ENCODE data around the gene TSGA10.
A peak's percentile ranks its signal among the peaks of the same experiment; 100 is the strongest.
"Not testable (repeated sequence)": the region's sequence is repeated elsewhere in the genome, so short reads cannot be mapped to it uniquely, and the experiment has no call there.

TSGA10 gene

DNA sequence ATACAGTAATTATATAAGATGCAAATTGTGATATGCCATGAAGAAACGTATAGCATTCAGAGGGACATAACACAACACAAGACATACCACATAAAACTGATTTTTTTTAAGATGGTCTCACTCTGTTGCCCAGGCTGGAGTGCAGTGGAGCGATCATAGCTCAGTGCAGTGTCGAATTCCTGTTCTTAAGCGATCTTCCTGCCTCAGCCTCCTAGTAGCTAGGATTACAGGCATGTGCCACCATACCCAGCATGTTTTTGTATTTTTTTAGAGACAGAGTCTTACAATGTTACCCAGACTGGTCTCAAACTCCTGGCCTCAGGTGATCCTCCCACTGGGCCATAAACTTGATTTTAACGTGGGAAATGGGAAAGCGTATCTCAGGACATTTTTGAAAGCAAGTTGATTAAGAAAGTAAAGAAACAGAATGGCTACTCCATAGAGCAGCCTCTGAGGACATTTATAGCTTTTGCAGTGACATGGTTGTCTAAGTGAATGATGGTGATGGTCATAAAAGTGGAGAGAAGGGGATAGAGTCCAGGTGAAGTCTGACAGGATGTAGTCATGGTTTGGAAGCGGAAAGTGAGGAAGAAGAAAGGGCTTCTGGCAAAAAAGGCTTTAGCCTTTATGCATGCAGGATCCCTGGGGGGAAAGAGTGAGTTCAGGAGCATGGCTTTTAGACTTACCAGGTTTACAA, 2.4 kb downstream of the TSGA10 start:
- no peak for DNase-seq

DNA sequence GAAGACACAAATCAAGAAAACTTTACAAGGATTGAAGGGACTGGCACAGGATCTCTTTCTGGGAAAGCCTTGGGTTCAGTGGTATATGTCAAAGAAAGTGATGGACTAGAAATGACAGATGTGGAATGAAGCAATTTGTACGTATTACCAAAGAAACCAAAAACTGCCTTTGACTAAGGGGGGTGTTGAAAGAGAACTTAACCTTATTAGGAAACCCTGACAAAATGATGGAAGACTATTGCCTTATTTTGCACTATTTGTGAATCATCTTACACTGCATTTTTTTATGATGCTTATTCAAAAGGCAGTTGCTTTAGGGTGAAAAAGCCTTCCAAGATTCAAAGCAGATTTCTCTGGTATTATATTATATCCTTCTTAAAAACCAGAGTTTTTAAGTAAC, 4.0 kb downstream of the TSGA10 start:
- DNase-seq, result no peak

DNA sequence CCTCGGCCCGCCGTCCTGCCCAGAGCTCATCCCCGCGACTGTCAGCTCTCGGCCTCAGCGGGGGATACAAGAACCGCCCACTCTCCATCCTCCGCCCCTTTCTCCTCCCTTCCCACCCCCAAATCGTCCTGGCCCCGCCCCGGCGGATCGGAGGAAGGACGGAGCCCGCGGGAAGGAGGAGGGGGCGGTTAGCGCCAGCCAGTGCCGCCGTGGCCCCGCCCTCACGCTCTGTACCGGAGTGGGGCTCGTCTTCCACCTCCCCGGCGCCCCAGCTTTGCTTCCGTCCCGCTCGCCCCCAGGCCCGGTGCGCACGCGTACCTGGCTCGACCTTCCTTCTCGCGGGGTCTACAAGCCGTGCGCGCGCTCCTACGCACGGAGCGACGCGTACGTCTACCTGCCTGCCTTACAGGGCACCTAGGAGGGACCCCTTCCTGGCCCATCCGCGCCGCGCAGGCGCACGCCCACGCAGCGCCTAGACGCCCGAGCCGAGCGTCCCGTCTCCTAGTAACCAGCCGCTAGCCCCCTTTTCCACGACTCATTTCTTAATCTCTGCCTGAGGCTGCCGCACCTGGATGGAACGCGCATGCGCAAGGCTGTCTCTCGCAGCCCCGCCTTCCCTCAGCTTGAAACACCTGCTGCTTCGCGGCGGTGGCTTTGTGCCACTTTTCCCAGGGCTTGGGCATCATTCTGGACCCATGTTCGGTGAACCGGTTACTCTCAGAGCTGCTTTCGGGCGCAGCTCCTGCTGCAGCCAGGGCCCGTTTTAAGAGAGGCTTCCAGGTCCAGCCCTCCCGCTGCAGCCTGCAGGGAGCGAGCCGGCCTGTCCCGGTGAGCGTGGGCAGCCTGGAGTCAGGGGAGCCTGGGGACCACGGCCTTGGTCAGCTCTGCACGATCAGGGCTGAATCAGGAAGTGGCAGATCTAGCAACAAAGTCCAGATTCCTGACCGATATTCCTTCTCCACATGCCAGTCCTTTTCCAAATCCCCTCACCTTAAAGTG, 13.3 kb downstream of the TSGA10 start, which contains the start of gene C2orf15:
Gene C2orf15, plus strand, starts transcription at position 598 of the 999 bp plus-strand sequence. CDS start 8,852 bp downstream, outside the sequence.
- peak; percentile 93 for DNase-seq

GRCh38 chr2:99140860-99141109, 14.0 kb downstream of the TSGA10 start:
- no peak for DNase-seq

DNA sequence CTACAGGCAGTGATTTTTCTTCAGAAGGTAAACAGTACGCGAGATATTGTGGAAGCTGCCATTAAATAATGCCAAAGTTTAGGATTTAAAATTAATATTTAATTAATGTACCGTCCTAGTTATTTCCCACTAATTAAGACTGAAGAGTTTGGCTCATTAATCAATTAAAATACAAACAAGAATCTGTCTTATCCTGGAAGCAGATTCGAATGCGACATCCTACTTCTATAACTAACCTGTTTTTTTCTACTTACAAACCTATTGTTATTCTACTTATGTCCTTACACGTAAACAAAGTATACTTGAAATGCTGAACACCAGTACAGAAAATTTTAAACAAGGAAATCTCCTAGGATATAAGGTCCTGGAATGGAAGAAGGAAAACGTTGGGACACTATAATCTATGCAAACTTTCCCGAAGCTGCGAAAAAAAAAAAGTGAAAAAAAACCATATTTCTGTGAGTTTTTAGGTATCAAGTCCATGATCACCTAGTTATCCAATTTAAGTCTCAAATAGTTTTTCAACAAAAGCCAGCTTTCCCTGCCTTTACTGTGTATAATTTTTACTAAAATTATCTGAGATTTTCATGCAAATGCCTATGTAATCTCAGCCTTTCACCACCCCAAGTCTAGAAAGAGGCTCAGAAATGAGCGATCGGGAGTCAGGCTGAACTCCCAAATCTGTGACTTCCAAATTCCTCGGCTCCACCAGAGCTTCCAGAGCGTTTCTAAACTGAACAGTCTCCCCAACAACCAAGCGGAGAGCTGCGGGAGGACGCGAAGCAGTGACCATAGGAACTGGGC, 14.5 kb downstream of the TSGA10 start:
- no peak for DNase-seq

GRCh38 chr2:99139003-99139402, 15.7 kb downstream of the TSGA10 start:
- DNase-seq, result no peak

- not testable (repeated sequence) for DNase-seq
Observed at GRCh38 chr2:99135044-99135556, 19.6 kb downstream of the TSGA10 start.

- no peak for DNase-seq
Observed at GRCh38 chr2:99127981-99128380, 26.8 kb downstream of the TSGA10 start.

GRCh38 chr2:99112617-99113016, 42.1 kb downstream of the TSGA10 start:
- no peak for DNase-seq

DNA sequence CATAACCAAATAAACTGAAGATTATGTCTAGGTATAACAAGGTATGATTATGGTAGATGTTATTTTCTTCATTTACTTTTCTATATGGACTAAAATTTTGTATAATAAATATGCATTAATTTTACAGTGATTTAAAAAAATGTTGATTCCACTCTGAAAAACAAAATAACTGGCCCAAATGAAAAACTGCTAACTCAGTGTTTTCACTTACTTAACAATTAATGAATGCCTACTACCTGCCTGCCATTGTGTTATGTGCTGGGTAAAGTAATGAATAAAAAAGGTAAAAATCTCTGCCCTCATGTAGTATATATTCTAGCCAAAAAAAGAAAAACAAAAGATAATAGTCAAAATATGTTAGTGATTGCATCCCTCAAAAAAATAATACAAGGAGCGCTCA, 42.8 kb downstream of the TSGA10 start:
- DNase-seq, result no peak

GRCh38 chr2:99111236-99111635, 43.5 kb downstream of the TSGA10 start:
- no peak for DNase-seq

GRCh38 chr2:99106913-99107312, 47.8 kb downstream of the TSGA10 start:
- no peak for DNase-seq

- no peak for DNase-seq
Observed at GRCh38 chr2:99104006-99104405, 50.7 kb downstream of the TSGA10 start.

- DNase-seq, result no peak
Observed at GRCh38 chr2:99101697-99102096, 53.0 kb downstream of the TSGA10 start.

DNA sequence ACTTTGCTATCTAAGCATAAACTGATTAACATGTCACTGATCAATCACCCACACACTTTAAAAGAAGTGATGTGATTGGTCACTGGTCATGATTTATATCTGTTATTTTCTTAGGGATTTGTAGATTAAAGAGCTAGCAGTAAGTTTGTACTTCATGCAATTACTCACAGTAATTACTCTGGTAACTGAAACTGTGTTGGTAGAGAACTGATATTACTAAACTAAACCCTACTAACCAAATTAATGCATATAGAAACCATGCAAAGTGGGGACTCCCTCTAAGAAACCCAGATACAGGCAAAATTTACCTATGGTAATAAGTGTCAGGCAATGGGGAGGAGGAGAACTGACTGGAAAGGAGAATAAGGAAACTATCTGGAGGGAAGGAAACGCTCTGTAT, 58.0 kb downstream of the TSGA10 start:
- DNase-seq, result no peak

DNA sequence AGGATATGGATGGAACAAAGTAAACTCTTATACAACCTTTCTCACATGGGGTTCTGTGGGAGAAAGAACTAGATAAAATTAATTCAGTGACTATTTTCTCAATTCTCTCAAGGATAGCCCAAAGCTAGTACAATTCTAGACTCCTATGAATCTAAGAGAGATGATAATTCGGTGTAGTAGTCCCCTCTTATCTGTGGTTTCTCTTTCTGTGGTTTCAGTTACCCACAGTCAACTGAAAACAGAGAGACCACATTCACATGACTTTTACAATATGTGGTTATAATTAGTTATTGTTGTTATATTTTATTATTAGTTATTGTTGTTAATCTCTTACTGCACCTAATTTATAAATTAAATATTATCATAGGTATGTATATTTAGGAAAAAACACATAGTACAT, 66.7 kb downstream of the TSGA10 start:
- no peak for DNase-seq

- DNase-seq, result no peak
Observed at GRCh38 chr2:99086385-99086784, 68.4 kb downstream of the TSGA10 start.

DNA sequence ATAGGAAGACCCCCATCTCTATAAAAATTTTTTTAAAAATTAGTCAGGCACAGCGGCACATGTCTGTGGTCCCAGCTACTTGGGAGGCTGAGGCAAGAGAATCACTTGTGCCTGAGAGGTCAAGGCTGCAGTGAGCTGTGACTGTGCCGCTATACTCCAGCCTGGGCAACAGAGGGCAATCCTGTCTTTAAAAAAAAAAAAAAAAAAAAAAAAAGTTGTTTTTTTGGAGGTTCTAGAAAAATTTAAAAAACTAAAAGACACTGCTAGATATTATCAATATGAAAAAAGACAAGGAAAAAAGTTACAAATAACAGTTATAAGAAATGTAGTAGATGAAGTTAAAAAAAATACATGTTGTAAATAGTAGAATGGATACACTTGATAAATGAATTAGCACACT, 69.3 kb downstream of the TSGA10 start:
- DNase-seq, result no peak

DNA sequence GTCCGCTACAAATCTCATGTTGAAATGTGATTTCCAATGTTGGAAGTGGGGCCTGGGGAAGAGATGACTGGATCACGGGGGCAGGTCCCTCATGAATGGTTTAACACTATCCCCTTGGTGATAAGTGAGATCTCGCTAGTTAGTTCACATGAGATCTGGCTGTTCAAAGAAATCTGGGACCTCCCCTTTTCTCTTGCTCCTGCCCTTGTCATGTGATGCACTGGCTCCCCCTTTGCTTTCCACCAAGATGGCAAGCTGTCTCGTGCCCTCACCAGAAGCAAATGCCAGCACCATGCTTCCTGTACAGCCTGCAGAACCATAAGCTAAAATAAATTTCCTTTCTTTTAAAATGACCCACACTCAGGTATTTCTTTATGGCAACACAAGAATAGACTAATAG, 70.5 kb downstream of the TSGA10 start:
- no peak for DNase-seq

- DNase-seq, result no peak
Observed at GRCh38 chr2:99081891-99082290, 72.9 kb downstream of the TSGA10 start.

- DNase-seq, result no peak
Observed at GRCh38 chr2:99079226-99079625, 75.5 kb downstream of the TSGA10 start.

DNA sequence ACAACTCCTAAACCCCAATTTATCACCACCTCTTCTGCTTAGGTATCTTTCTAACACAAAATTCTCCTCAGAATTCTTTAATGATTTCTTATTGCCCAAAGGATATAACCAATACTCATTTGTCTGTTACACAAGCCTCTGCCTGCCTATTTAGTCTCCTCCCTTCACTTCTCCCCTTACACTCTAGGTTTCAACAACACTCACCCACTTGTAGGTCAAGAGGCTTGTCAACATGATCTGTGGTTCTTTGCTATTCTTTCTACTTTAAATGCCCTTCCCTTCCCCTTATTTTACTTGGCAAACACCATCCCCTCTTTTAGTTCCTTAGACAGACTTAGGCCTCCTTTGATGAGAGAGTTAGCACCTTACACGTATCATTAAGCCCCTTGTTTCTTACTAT, 82.2 kb downstream of the TSGA10 start:
- no peak for DNase-seq
